ENCODE measurements around the gene TBC1D4.

Gene TBC1D4

DNA sequence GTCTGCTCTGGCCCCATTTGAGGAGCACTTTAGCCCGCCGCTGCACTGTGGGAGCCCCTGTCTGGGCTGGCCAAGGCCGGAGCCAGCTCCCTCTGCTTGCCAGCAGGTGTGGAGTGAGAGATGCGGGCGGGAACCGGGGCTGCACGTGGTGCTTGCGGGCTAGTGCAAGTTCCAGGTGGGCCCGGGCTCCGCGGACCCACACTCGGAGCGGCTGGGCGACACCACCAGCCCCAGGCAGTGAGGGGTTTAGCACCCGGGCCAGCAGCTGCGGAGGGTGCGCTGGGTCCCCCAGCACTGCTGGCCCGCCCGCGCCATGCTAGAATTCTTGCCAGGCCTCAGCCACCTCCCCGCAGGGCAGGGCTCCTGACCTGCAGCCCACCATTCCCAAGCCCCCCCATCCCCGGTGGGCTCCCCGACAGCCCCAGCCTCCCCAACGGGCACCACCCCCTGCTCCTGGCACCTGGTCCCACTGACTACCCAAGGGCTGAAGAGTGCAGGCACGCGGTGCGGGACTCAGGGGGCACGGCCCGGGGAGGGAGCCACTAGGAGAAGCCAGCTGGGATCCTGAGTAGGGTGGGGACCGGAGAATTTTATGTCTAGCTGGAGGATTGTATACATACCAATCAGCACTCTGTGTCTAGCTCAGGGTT lies 36.6 kb upstream of the TBC1D4 start:
- H3K27me3 ChIP-seq (ENCODE audit: control insufficient read depth in 1 of 2, insufficient read depth in 1 of 2, low read length in 2 of 2): no peaks in the 10 kb centered on the region
- no peaks in the 10 kb centered on the region for H3K9me3 ChIP-seq (ENCODE audit: control insufficient read depth, low read length)
- no peak overlapping the region for H3K4me3 ChIP-seq (ENCODE audit: insufficient read depth in 1 of 2, low read depth in 1 of 2, low read length in 2 of 2)
- H3K4ac ChIP-seq (ENCODE audit: low read depth in 1 of 2, low read length in 2 of 2): no peak overlapping the region
- H3K14ac ChIP-seq (ENCODE audit: low read length in 2 of 2): no peak overlapping the region
- H3K4me1 ChIP-seq (ENCODE audit: control insufficient read depth, insufficient read depth, low read depth, low read length): no peaks in the 10 kb centered on the region
- WGBS: 98% methylated on average over 18 of the region's 30 CpGs
- H2BK15ac ChIP-seq (ENCODE audit: low read depth, poor library complexity, severe bottlenecking): no peak overlapping the region
- no peak overlapping the region for H3K18ac ChIP-seq (ENCODE audit: low read depth in 1 of 2, low read length in 2 of 2)
- no peak overlapping the region for H2AFZ ChIP-seq (ENCODE audit: low read depth, low read length)
- H3K23ac ChIP-seq (ENCODE audit: low read length in 2 of 2): no peak overlapping the region
- H2AK5ac ChIP-seq (ENCODE audit: low read length, severe bottlenecking): no peak overlapping the region
- H4K8ac ChIP-seq (ENCODE audit: low read length): no peak overlapping the region
- no peak overlapping the region for H3K4me2 ChIP-seq (ENCODE audit: low read length, poor library complexity, severe bottlenecking)
- no peak overlapping the region for H3K9ac ChIP-seq (ENCODE audit: low read length)
- no peaks in the 10 kb centered on the region for H3K79me1 ChIP-seq (replicated peaks; ENCODE audit: low read length, poor library complexity, severe bottlenecking)
- H3K36me3 ChIP-seq (ENCODE audit: control insufficient read depth in 1 of 2, insufficient read depth in 2 of 2, low read depth in 1 of 2, low read length in 2 of 2): no peaks in the 10 kb centered on the region
- H2BK12ac ChIP-seq (ENCODE audit: low read length in 2 of 2): no peak overlapping the region
- H3K27ac ChIP-seq (ENCODE audit: low read length, poor library complexity, severe bottlenecking): no peak overlapping the region
- H2BK120ac ChIP-seq (ENCODE audit: low read depth, low read length): no peak overlapping the region
- no peak overlapping the region for H4K91ac ChIP-seq (ENCODE audit: low read length)
- DNase-seq: no peak
- no peak overlapping the region for H2BK5ac ChIP-seq (ENCODE audit: low read depth, low read length, poor library complexity, severe bottlenecking)

DNA sequence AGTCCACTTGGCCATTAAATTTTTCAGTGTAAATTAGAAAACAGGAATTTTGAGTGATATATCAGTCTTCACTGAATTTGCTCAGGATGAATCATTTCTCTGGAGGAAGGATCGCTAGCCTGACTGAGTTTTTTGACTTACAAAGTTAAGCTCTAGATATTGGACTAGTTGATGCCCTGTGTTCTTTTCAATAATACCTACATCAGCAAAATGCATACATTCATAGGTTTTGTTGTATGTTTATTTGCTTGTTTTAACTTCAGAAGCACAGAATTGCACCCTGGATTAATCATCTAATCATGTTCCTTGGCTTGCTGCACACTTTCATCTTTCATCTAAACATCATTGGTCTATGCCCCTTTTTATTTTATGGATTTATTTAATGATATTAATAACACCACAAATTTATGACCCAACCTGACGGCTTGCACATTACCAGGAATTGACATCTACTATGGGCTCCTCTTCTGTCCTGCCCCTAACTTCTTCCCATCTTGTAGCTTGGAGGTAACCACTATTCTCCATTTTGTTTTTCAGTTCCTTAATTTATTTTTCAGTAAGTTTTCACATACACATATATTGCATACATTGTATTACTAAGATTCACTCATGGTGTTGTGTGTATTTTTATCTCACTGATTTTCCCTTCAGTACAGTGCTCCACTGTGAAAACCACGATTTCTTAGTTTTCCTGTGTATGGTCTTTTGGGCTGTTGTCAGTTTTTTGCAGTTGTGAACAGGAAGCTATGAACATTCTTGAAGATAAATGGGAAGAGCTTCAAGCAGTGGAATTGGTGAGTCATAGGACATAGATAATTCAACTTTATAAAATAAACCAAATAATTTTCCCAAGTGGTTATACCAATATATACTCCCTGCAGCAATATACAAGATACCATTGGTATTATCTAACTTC lies 32.4 kb upstream of the TBC1D4 start:
- Histone ChIP-seq H2AFZ (ENCODE audit: low read depth, low read length) (no peak overlapping the region), H3K18ac (ENCODE audit: low read depth in 1 of 2, low read length in 2 of 2) (no peak overlapping the region), H3K4ac (ENCODE audit: low read depth in 1 of 2, low read length in 2 of 2) (no peak overlapping the region), H2BK15ac (ENCODE audit: low read depth, poor library complexity, severe bottlenecking) (no peak overlapping the region), H4K91ac (ENCODE audit: low read length) (no peak overlapping the region), H3K4me3 (ENCODE audit: insufficient read depth in 1 of 2, low read depth in 1 of 2, low read length in 2 of 2) (no peak overlapping the region), H2BK120ac (ENCODE audit: low read depth, low read length) (no peak overlapping the region), H2BK5ac (ENCODE audit: low read depth, low read length, poor library complexity, severe bottlenecking) (no peak overlapping the region), H3K4me2 (ENCODE audit: low read length, poor library complexity, severe bottlenecking) (no peak overlapping the region), H3K9ac (ENCODE audit: low read length) (no peak overlapping the region), H2AK5ac (ENCODE audit: low read length, severe bottlenecking) (no peak overlapping the region), H3K4me1 (ENCODE audit: control insufficient read depth, insufficient read depth, low read depth, low read length) (no peaks in the 10 kb centered on the region), H3K79me1 (replicated peaks; ENCODE audit: low read length, poor library complexity, severe bottlenecking) (no peaks in the 10 kb centered on the region), H3K14ac (ENCODE audit: low read length in 2 of 2) (no peak overlapping the region), H3K36me3 (ENCODE audit: control insufficient read depth in 1 of 2, insufficient read depth in 2 of 2, low read depth in 1 of 2, low read length in 2 of 2) (no peaks in the 10 kb centered on the region), H4K8ac (ENCODE audit: low read length) (no peak overlapping the region), H3K23ac (ENCODE audit: low read length in 2 of 2) (no peak overlapping the region), H3K27ac (ENCODE audit: low read length, poor library complexity, severe bottlenecking) (no peak overlapping the region), H2BK12ac (ENCODE audit: low read length in 2 of 2) (no peak overlapping the region), H3K27me3 (ENCODE audit: control insufficient read depth in 1 of 2, insufficient read depth in 1 of 2, low read length in 2 of 2) (no peaks in the 10 kb centered on the region), H3K9me3 (ENCODE audit: control insufficient read depth, low read length) (no peaks in the 10 kb centered on the region)
- DNase-seq: peak; percentile 53
- WGBS: 67% methylated on average over 2 of the region's 3 CpGs

DNA sequence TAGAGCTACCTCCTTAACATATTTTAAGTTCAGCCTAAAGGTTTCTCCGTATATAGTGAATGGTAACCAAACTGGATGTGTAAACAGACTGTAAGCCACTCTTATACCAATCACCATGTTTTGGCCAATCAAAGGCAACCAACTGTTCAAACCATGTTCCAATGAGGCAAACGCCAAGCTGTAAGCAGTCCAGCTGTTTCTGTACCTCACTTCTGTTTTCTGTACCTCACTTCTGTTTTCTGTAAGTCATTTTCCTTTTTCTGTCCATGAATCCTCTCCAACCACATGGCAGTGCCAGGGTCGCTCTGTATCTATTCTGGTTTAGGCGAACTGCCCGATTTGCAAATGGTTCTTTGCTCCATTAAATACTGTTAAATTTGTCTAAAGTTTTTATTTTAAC lies 31.3 kb upstream of the TBC1D4 start:
- no peak overlapping the region for H2BK15ac ChIP-seq (ENCODE audit: low read depth, poor library complexity, severe bottlenecking)
- WGBS: 91% methylated on average over 3 of the region's 5 CpGs
- no peak overlapping the region for H2AFZ ChIP-seq (ENCODE audit: low read depth, low read length)

DNA sequence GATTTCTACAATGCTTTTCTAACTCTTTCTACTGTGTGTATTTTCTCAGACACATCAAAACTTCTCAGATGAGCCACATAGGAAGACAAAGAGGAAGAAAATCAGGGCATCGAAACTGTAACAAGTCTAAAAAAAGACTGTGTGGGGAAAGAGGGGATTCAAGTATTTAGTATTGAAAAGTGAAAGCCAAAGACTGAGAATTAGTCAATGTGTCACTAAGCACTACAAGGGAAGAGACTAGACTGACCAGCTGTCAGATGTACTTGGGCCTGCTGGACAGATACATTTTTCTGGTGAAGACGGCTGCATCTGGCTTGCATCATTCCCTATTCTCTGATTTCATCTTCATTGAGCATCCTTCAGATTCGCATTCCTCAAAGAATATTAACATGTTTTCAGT lies 30.3 kb upstream of the TBC1D4 start:
- Histone ChIP-seq H2AK5ac (ENCODE audit: low read length, severe bottlenecking) (no peak overlapping the region), H2AFZ (ENCODE audit: low read depth, low read length) (no peak overlapping the region), H3K4me2 (ENCODE audit: low read length, poor library complexity, severe bottlenecking) (no peak overlapping the region), H3K36me3 (ENCODE audit: control insufficient read depth in 1 of 2, insufficient read depth in 2 of 2, low read depth in 1 of 2, low read length in 2 of 2) (no peaks in the 10 kb centered on the region), H3K9me3 (ENCODE audit: control insufficient read depth, low read length) (no peaks in the 10 kb centered on the region), H3K9ac (ENCODE audit: low read length) (no peak overlapping the region), H2BK120ac (ENCODE audit: low read depth, low read length) (no peak overlapping the region), H2BK15ac (ENCODE audit: low read depth, poor library complexity, severe bottlenecking) (no peak overlapping the region), H3K14ac (ENCODE audit: low read length in 2 of 2) (no peak overlapping the region), H3K79me1 (replicated peaks; ENCODE audit: low read length, poor library complexity, severe bottlenecking) (no peaks in the 10 kb centered on the region), H4K91ac (ENCODE audit: low read length) (no peak overlapping the region), H3K18ac (ENCODE audit: low read depth in 1 of 2, low read length in 2 of 2) (no peak overlapping the region), H3K4me3 (ENCODE audit: insufficient read depth in 1 of 2, low read depth in 1 of 2, low read length in 2 of 2) (no peak overlapping the region), H3K4me1 (ENCODE audit: control insufficient read depth, insufficient read depth, low read depth, low read length) (no peaks in the 10 kb centered on the region), H4K8ac (ENCODE audit: low read length) (no peak overlapping the region), H3K4ac (ENCODE audit: low read depth in 1 of 2, low read length in 2 of 2) (no peak overlapping the region), H3K27ac (ENCODE audit: low read length, poor library complexity, severe bottlenecking) (no peak overlapping the region), H3K23ac (ENCODE audit: low read length in 2 of 2) (no peak overlapping the region), H2BK12ac (ENCODE audit: low read length in 2 of 2) (no peak overlapping the region), H2BK5ac (ENCODE audit: low read depth, low read length, poor library complexity, severe bottlenecking) (no peak overlapping the region), H3K27me3 (ENCODE audit: control insufficient read depth in 1 of 2, insufficient read depth in 1 of 2, low read length in 2 of 2) (no peaks in the 10 kb centered on the region)
- DNase-seq: peak; percentile 26
- WGBS: 85% methylated on average over 2 of the region's 3 CpGs

More for the DNA sequence above, 31.3 kb upstream of the TBC1D4 start:
- H3K27ac ChIP-seq (ENCODE audit: low read length, poor library complexity, severe bottlenecking): no peak overlapping the region
- no peak overlapping the region for H3K4me2 ChIP-seq (ENCODE audit: low read length, poor library complexity, severe bottlenecking)
- H3K18ac ChIP-seq (ENCODE audit: low read depth in 1 of 2, low read length in 2 of 2): no peak overlapping the region
- H2AK5ac ChIP-seq (ENCODE audit: low read length, severe bottlenecking): no peak overlapping the region
- no peak overlapping the region for H3K4ac ChIP-seq (ENCODE audit: low read depth in 1 of 2, low read length in 2 of 2)
- no peak overlapping the region for H3K14ac ChIP-seq (ENCODE audit: low read length in 2 of 2)
- no peak overlapping the region for H3K23ac ChIP-seq (ENCODE audit: low read length in 2 of 2)
- no peaks in the 10 kb centered on the region for H3K27me3 ChIP-seq (ENCODE audit: control insufficient read depth in 1 of 2, insufficient read depth in 1 of 2, low read length in 2 of 2)
- no peak overlapping the region for H3K9ac ChIP-seq (ENCODE audit: low read length)
- no peak overlapping the region for H4K91ac ChIP-seq (ENCODE audit: low read length)
- H2BK120ac ChIP-seq (ENCODE audit: low read depth, low read length): no peak overlapping the region
- H3K9me3 ChIP-seq (ENCODE audit: control insufficient read depth, low read length): no peaks in the 10 kb centered on the region
- DNase-seq: no peak
- no peak overlapping the region for H3K4me3 ChIP-seq (ENCODE audit: insufficient read depth in 1 of 2, low read depth in 1 of 2, low read length in 2 of 2)
- no peak overlapping the region for H2BK12ac ChIP-seq (ENCODE audit: low read length in 2 of 2)
- H3K4me1 ChIP-seq (ENCODE audit: control insufficient read depth, insufficient read depth, low read depth, low read length): no peaks in the 10 kb centered on the region
- no peak overlapping the region for H2BK5ac ChIP-seq (ENCODE audit: low read depth, low read length, poor library complexity, severe bottlenecking)
- no peaks in the 10 kb centered on the region for H3K36me3 ChIP-seq (ENCODE audit: control insufficient read depth in 1 of 2, insufficient read depth in 2 of 2, low read depth in 1 of 2, low read length in 2 of 2)
- H4K8ac ChIP-seq (ENCODE audit: low read length): no peak overlapping the region
- no peaks in the 10 kb centered on the region for H3K79me1 ChIP-seq (replicated peaks; ENCODE audit: low read length, poor library complexity, severe bottlenecking)
